ENCODE measurements around the gene MGAT3. TPM values are rescaled to one million over a fixed set of nuclear protein-coding genes. Genes with fewer than 3 reads are reported as not detected.

MGAT3 gene
- total RNA-seq, 1 experiment from 2014 or later: 4.3 TPM

DNA sequence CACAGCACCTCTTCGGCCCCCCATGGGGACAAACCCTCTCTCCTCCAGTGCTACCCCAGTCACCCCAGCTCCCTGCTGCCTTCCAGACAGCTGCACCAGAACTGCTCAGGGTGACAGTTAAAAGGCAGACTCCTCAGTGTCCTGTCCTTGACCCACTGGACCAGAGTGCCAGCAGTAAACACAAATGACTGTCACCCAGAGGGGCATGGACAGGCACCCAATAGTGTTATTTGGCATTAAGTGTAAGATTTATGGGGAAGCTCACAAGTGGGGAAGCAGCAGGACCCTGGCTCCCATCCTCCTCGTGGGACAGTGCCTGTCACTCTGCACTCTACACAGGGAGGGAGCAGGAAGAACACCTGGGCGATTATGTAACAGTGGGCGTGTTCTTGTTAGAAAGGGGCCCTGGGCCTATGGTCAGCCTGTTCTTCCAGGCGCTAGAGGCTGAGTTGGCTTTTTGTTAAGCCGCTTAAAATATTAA lies 70.7 kb downstream of the MGAT3 start:
- Histone ChIP-seq H3K27me3 (replicated peaks) (no peaks in the 10 kb centered on the region), H3K36me3 (peaks cover 91% of the 10 kb centered on the region), H3K4me1 (replicated peaks) (peaks cover 46% of the 10 kb centered on the region), H3K27ac (no peak overlapping the region), H3K4me3 (no peak overlapping the region), H3K9me3 (replicated peaks) (no peaks in the 10 kb centered on the region)
- peak in 1 of 2 experiments; percentile 17 for DNase-seq (ENCODE audit: low read depth in 1 of 2, low spot score in 2 of 2)

DNA sequence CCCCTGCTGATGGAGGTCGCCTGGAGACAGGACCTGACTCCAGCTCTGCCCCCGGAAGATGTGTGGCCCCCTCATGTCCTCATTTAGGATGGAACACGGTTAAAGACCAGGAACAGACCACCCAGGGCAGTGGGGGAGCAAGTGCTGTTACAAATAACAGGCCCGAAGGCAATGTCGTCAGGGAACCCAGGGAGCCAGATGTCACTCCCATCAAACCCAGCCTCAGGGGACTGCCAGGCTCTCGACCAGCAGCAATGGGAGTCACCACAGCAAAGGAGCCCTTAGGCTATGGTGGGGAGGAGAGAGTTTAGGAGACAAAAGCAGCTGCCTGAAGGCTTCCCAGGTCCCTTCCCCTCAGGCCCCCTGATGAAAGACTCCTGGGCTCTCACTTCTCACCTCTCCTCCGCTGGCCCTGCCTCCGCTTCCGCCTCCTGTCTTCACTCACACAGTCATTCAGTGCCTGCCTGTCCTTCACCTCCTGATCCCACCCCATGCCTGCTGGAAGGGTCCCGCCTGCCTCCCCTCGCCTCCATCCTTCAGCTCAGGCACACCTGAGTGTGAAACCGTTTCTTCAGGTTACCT lies 71.4 kb downstream of the MGAT3 start:
- H3K4me3 ChIP-seq: no peak overlapping the region
- no peaks in the 10 kb centered on the region for H3K27me3 ChIP-seq (replicated peaks)
- no peak for DNase-seq (ENCODE audit: low read depth in 1 of 2, low spot score in 2 of 2)
- H3K27ac ChIP-seq: no peak overlapping the region
- no peaks in the 10 kb centered on the region for H3K9me3 ChIP-seq (replicated peaks)
- peaks cover 39% of the 10 kb centered on the region for H3K4me1 ChIP-seq (replicated peaks)
- H3K36me3 ChIP-seq: peaks cover 84% of the 10 kb centered on the region

DNA sequence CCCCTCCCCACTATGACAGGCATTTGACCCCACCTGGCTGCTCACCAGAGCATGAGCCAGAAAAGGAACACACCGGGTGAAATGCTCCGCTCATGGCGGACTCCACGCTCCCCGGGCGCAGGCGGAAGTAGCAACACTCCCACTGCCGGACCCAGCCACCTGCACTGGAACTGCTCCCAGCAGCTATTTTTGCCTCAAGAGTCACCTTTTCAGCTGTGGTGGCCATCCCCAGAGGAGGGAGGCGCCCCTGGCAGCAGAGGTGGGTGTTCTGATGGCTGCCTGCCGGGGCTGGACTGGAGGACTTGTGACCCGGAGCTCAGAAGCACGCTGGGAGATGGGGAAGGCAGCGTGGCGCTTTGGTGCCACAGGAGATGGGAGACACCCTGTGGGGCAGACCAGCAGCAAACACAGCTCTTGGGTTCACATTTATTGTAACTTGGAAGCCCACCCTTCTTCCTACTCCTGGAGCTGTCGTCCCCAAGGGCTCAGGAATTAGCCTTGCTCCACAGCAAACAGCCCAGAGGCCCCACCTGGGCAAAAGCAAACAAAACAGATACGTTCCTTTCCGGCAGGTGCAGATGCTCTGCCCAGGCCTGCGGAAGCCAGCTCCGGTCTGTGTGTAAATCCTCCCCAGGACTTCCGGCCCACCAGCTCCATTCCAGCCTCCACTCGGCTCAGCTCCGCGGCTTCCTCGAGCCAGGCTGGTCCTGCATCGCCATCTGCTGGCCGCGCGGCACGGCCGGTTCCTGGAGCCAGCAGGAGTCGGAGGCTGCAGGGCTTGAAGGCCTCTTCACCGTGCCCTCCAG lies 72.1 kb downstream of the MGAT3 start:
- Histone ChIP-seq H3K4me1 (replicated peaks) (peaks cover 35% of the 10 kb centered on the region), H3K27me3 (replicated peaks) (no peaks in the 10 kb centered on the region), H3K27ac (no peak overlapping the region), H3K4me3 (no peak overlapping the region), H3K9me3 (replicated peaks) (no peaks in the 10 kb centered on the region), H3K36me3 (peaks cover 77% of the 10 kb centered on the region)
- DNase-seq (ENCODE audit: low read depth in 1 of 2, low spot score in 2 of 2): peak; percentile 79 to 91

DNA sequence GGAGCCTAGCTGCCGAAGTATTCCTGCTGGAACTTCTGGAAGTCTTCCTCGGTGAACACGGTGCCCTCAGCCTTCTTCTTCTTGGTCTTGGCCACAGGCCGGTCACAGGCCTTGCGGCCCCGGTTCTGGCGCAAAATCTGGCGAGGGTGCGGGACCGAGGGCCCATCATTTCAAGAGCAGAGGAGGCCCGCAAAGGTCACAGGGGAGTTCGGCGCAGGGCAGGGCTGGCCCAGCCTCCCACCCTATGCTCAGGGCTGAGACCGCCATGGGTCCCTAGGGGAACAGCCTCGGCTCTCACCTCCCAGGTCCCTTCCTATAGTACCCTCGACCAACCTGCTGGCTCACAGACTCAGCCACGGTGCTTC lies 72.7 kb downstream of the MGAT3 start:
- H3K4me3 ChIP-seq: no peak overlapping the region
- H3K4me1 ChIP-seq (replicated peaks): peaks cover 37% of the 10 kb centered on the region
- DNase-seq (ENCODE audit: low read depth in 1 of 2, low spot score in 2 of 2): no peak

DNA sequence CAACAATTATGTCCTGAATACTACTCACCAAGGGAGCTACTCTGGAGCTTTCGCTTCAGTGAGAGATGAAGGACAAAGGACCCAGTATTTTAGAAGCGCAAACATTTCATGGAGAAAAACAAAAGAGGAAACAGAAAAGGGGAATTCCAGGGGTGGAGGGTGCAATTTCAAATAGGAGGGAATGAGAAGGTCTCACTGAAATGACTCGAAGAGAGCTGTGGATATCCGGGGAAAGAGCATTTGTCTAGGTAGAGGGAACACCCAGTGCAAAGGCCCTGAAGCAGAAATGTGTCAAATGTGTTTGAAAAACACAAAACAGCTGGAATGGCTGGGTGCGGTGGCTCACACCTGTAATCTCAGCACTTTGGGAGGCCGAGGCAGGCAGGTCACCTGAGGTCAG lies 73.3 kb downstream of the MGAT3 start:
- H3K4me3 ChIP-seq: no peak overlapping the region
- peaks cover 40% of the 10 kb centered on the region for H3K4me1 ChIP-seq (replicated peaks)
- peaks cover 65% of the 10 kb centered on the region for H3K36me3 ChIP-seq
- H3K9me3 ChIP-seq (replicated peaks): no peaks in the 10 kb centered on the region
- DNase-seq (ENCODE audit: low read depth in 1 of 2, low spot score in 2 of 2): no peak
- no peaks in the 10 kb centered on the region for H3K27me3 ChIP-seq (replicated peaks)
- no peak overlapping the region for H3K27ac ChIP-seq

More for the DNA sequence above, 72.7 kb downstream of the MGAT3 start:
- no peak overlapping the region for H3K27ac ChIP-seq
- H3K27me3 ChIP-seq (replicated peaks): no peaks in the 10 kb centered on the region
- H3K9me3 ChIP-seq (replicated peaks): no peaks in the 10 kb centered on the region
- peaks cover 71% of the 10 kb centered on the region for H3K36me3 ChIP-seq

DNA sequence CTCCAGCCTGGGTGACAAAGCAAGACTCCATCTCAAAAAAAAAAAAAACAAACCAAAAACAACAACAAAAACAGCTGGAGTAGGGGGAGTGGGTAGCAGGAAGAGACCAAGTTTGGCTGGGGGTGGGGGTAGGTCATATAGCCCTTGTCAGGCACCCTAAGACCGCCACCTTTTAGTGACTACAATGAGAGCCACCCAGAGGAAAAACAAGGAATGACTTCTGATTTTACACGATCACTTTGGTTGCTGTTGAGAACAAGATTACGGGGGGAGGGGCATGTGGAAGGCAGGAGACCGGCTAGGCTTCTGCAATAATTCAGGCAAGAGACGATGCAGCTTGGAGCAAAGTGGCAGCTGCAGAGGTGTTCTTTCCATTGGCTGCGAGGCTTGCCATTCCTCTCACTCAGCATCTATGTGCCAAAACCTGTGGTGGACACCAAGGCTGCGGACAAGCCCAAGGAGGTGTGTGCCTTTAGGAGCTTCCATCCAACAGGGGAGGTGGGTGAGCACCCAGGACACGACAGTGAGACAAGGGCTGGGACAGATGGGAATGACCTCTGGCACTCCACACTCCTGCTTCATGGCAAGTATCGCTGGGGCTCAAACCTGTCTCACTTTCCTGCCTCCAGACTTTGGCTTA lies 74.0 kb downstream of the MGAT3 start:
- Histone ChIP-seq H3K36me3 (peaks cover 58% of the 10 kb centered on the region), H3K27me3 (replicated peaks) (no peaks in the 10 kb centered on the region), H3K4me3 (no peak overlapping the region), H3K27ac (no peak overlapping the region), H3K9me3 (replicated peaks) (no peaks in the 10 kb centered on the region), H3K4me1 (replicated peaks) (peaks cover 40% of the 10 kb centered on the region)
- DNase-seq (ENCODE audit: low read depth in 1 of 2, low spot score in 2 of 2): peak in 1 of 2 experiments; percentile 41

DNA sequence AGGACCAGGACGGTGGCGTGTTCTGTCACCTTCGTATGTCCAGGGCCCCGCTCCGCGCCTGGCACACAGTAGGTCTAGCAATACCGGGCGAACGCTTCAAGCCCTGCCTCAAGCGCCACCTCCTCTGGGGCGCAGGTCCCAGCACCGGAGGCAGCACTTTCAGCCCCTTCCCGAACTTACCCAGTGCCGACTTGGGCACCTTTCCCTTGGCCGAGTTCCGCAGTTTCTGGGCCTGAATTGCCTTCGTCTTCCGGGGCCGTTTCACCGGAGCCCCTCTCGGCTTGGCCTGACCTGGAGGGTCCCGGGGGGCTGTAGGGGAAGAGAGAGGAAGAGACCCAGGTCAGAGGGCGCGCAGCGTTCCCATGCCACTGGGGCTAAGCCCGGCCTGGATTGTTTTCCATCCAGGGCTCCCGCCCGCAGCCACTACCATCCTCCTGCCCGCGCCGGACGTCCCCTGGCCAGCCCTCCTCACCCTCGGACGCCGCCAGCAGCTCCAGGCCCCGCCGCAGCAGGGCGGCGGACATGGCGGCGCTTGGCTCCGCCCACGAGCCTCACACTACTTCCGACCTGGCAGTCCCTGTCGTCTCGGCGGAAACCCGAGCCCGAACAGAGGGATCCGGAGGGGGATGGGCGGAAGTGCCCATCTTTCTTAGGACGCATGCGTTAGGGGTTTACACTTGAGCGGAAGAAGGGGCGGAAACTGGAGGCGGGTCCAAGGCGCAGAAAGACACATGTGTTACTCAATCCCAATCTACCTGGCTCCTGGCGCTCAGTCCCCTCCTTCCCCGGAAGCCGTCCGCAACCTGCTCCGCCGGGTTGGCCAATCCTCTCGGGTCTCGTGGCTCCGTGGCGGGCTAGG lies 75.6 kb downstream of the MGAT3 start, which contains the start of gene RPS19BP1:
RPS19BP1 (minus strand) TSS at position 534 of the 859 bp plus-strand sequence; CDS start at position 524, 10 bp downstream.
- peak; percentile 99 for DNase-seq (ENCODE audit: low read depth in 1 of 2, low spot score in 2 of 2)
- H3K27ac ChIP-seq: peak within 1 kb of the TSS; percentile 29
- no peaks in the 10 kb centered on the region for H3K27me3 ChIP-seq (replicated peaks)
- H3K9me3 ChIP-seq (replicated peaks): no peaks in the 10 kb centered on the region
- peak within 1 kb of the TSS; percentile 76 for H3K4me3 ChIP-seq
- H3K4me1 ChIP-seq (replicated peaks): peaks cover 40% of the 10 kb centered on the region
- peaks cover 47% of the 10 kb centered on the region for H3K36me3 ChIP-seq

DNA sequence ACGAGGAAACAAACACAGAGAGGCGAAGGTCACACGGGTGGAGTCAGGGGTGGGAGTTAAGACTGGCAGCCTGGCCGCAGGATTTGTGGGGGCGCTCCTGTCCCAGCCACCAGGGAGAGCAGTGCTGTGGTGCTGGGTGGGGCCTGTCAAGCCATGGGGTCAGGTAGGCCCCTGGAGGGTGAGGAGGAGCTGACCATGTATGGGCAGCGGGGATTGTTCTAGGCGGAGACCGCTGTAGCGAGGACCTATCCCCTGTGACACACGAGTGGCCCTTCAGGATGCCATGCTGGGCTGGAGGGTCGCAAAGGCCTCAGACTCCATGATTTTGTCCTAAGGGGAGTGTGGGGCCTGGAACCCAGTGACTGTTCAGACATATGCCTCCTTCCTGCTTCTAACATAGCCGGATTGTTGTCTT lies 77.3 kb downstream of the MGAT3 start:
- no peaks in the 10 kb centered on the region for H3K27me3 ChIP-seq (replicated peaks)
- H3K4me3 ChIP-seq: no peak overlapping the region
- no peaks in the 10 kb centered on the region for H3K9me3 ChIP-seq (replicated peaks)
- peaks cover 28% of the 10 kb centered on the region for H3K4me1 ChIP-seq (replicated peaks)
- peaks cover 31% of the 10 kb centered on the region for H3K36me3 ChIP-seq
- no peak overlapping the region for H3K27ac ChIP-seq
- DNase-seq (ENCODE audit: low read depth in 1 of 2, low spot score in 2 of 2): no peak

DNA sequence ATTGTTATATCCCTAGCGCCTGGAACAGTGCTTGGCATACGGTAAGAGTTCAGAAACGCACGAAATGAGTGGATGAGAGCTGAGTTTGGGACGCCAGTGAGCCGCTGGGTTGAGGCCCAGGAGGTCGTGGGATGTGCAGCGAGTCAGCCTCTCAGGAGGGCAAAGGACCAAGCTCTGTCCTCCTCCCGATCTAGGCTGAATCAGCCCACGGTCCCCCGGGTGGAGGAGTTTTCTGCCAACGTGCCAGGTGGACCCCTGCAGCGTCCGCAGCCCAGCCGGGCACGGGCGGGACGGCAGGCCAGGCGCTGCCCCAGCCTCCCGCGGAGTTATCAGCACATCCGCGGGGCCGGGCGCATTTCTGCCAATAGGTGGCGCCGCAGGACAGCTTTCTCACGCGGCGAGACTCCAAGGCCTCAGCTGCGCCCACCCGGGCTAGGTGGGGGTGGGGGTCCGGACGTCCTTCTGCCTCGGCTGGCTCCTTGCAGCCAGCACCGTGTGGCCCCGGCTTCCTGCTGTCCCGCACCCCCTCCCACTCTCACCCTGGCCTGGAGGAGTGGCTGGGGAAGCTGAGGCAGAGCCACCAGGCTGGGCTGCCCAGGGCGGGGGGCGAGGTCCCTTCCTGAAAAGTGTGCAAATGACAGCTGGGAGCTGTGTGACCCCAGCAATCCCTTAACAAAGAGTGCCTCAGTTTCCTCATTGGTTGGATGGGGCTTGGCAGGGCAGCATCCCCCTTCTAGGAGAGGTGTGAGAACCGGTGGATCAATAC lies 78.0 kb downstream of the MGAT3 start:
- no peak overlapping the region for H3K27ac ChIP-seq
- peak; percentile 70 to 86 for DNase-seq (ENCODE audit: low read depth in 1 of 2, low spot score in 2 of 2)
- peaks cover 24% of the 10 kb centered on the region for H3K36me3 ChIP-seq
- H3K9me3 ChIP-seq (replicated peaks): no peaks in the 10 kb centered on the region
- H3K4me3 ChIP-seq: no peak overlapping the region
- H3K27me3 ChIP-seq (replicated peaks): no peaks in the 10 kb centered on the region
- peaks cover 22% of the 10 kb centered on the region for H3K4me1 ChIP-seq (replicated peaks)

DNA sequence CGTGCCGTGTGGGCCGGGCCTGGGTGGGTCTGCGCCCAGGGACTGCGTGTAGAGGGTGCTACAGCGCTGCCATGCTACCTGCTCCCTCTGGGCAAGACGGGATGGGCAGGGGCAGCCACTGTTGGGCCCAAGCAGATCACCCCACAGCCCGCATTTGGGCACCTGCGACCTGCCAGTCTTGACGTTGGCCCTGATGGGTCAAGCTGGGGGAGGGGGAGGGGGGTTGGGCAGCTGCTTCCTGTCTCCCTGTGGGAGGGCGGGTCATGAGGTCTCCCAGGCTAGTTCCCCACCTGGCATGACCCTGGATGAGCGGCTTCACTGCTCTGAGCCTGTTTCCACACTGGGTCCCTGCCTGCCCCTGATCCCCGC lies 78.5 kb downstream of the MGAT3 start:
- no peaks in the 10 kb centered on the region for H3K9me3 ChIP-seq (replicated peaks)
- H3K4me1 ChIP-seq (replicated peaks): peaks cover 22% of the 10 kb centered on the region
- H3K36me3 ChIP-seq: peaks cover 18% of the 10 kb centered on the region
- H3K27me3 ChIP-seq (replicated peaks): no peaks in the 10 kb centered on the region
- no peak overlapping the region for H3K4me3 ChIP-seq
- DNase-seq (ENCODE audit: low read depth in 1 of 2, low spot score in 2 of 2): no peak
- no peak overlapping the region for H3K27ac ChIP-seq

DNA sequence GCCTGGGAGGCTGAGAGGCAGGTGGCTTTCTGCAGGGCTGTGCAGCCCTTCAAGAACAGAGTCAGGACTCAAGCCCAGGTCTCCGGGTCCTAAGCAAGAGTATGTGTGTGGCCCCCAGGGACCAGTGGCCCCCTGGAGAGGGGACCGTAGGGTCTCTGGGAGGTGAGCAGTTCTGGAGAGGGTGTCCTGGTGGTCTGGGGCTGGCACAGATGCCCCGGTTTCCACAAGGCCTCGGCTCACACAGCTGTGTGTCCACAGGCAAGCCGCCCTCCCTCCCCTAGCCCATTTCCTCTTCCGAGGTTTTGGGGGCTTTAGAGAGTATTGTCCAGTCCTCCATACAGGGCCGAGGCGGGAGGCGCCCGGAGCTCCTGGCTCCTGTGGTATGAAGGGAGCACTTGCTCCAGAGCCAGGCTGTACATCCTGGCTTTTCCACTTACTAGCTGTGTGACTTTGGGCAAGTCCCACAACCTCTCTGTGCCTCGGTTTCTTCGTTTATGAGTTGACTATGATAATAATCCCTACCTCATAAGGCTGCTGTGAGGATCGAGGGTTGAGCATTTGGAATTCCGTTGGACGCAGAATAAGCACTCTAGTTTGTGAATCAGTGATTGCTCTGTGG lies 79.1 kb downstream of the MGAT3 start:
- no peak for DNase-seq (ENCODE audit: low read depth in 1 of 2, low spot score in 2 of 2)
- Histone ChIP-seq H3K27ac (no peak overlapping the region), H3K9me3 (replicated peaks) (no peaks in the 10 kb centered on the region), H3K4me3 (no peak overlapping the region), H3K4me1 (replicated peaks) (peaks cover 20% of the 10 kb centered on the region), H3K36me3 (peaks cover 14% of the 10 kb centered on the region), H3K27me3 (replicated peaks) (no peaks in the 10 kb centered on the region)

DNA sequence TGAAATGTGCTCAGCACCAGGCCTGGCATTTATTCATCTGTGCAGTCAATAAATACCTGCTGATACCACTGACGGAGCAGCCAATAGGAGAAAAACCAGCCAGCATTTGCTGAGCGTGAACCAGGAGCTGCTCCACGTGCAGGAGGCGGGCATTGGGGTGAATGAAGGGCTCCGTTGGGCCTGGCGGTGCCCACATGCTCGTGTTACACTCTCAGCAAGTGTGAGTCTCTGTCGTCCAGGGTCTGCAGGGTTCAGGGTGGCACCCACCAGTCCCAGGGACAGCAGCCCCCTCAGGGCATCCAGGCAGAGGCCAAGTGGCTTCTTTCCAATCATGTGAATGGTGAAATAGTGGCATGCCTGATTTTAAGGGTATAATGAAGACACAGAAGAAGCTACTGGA lies 79.9 kb downstream of the MGAT3 start:
- Histone ChIP-seq H3K9me3 (replicated peaks) (no peaks in the 10 kb centered on the region), H3K27me3 (replicated peaks) (no peaks in the 10 kb centered on the region), H3K36me3 (peaks cover 7% of the 10 kb centered on the region), H3K4me1 (replicated peaks) (peaks cover 12% of the 10 kb centered on the region), H3K4me3 (no peak overlapping the region), H3K27ac (no peak overlapping the region)
- DNase-seq (ENCODE audit: low read depth in 1 of 2, low spot score in 2 of 2): no peak
